Measurements from ENCODE around the gene DOCK3. TPM values are rescaled to one million over a fixed set of nuclear protein-coding genes. Genes with fewer than 3 reads are reported as not detected.

The DOCK3 gene
- polyA plus RNA-seq, 4 donors, result 0.13 to 0.34 TPM; not detected in 2

DNA sequence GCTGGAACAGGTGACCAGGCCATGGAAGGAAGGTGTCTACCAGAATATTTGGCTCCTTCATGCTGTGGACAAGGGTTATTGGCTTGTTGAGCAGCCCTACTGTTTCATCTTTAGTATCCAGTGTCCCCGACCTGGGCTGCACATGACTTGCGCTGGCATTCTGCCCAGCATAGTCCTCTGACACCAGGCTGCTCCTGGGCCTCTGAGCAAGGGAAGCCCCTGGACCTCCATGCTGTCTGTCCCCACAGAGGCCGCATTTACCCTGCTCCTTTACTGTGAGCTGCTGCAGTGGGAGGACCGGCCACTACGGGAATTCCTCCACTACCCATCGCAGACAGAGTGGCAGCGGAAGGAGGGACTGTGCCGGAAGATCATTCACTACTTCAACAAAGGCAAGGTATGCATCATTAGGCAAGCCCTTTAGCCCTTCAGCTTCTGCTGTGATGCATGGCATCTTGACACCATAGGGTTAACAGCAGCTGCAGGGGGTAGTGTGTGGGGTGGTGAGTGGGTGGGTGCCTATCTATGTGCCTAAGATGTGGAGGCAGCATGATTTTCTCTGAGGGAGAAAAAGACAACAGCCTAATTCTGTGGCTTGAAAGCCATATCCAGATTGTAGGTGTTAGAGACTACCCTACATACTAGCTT is 666.4 kb downstream of the DOCK3 start:
- no peaks in the 10 kb centered on the region for H3K36me3 ChIP-seq (ENCODE audit: control insufficient read depth in 3 of 3, insufficient read depth in 2 of 3, low read depth in 1 of 3, low read length in 3 of 3)
- no peaks in the 10 kb centered on the region for H3K4me1 ChIP-seq (ENCODE audit: control insufficient read depth in 3 of 3, insufficient read depth in 2 of 3, low read depth in 1 of 3, low read length in 2 of 3)
- DNase-seq, result no peak
- no peak overlapping the region for H3K4me3 ChIP-seq (ENCODE audit: low read depth in 1 of 3, low read length in 3 of 3)
- H3K27ac ChIP-seq (ENCODE audit: low read depth in 1 of 3, low read length in 2 of 3), result no peak overlapping the region
- FAIRE-seq, result no peak
- 88 to 90% (median 89%) methylated on average over 8 of the region's 8 CpGs for WGBS, 3 donors
- H3K9me3 ChIP-seq (ENCODE audit: control insufficient read depth in 2 of 2, insufficient read depth in 1 of 2, low read depth in 1 of 2, low read length in 1 of 2), result no peaks in the 10 kb centered on the region
- H3K27me3 ChIP-seq (ENCODE audit: control insufficient read depth in 3 of 3, insufficient read depth in 3 of 3, low read length in 3 of 3), result no peaks in the 10 kb centered on the region

DNA sequence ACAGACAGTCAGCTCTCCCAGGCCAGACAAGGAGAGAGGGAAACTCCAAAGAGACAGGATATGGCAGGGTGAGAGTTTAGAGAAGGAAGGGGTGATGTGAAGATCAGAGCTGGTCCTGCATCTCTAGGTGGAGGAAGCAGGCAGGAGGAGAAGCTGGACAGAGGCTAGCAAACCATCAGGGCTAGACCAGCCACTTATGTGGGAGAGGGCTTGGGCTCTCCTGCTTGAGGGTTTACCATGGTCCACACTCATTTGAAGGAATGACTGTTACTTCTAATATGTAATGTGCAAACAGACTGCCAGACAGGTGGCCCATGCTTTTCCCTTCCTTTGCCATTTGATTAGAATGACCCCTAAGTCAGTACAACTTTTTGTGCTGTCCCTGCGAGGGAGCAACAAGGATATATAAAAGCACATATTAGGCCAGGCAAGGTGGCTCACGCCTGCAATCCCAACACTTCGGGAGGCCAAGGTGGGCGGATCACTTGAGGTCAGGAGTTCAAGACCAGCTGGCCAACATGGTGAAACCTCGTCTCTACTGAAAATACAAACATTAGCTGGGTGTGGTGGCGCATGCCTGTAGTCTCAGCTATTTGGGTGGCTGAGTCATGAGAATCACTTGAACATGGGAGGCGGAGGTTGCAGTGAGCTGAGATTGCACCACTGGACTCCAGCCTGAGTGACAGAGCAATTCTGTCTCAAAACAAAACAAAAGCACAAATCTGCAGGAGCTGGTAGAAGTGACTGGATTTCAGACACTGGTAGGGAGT is 669.4 kb downstream of the DOCK3 start:
- Histone ChIP-seq H3K36me3 (ENCODE audit: control insufficient read depth in 3 of 3, insufficient read depth in 2 of 3, low read depth in 1 of 3, low read length in 3 of 3) (no peaks in the 10 kb centered on the region), H3K9me3 (ENCODE audit: control insufficient read depth in 2 of 2, insufficient read depth in 1 of 2, low read depth in 1 of 2, low read length in 1 of 2) (no peaks in the 10 kb centered on the region), H3K4me1 (ENCODE audit: control insufficient read depth in 3 of 3, insufficient read depth in 2 of 3, low read depth in 1 of 3, low read length in 2 of 3) (no peaks in the 10 kb centered on the region), H3K27me3 (ENCODE audit: control insufficient read depth in 3 of 3, insufficient read depth in 3 of 3, low read length in 3 of 3) (no peaks in the 10 kb centered on the region), H3K4me3 (ENCODE audit: low read depth in 1 of 3, low read length in 3 of 3) (no peak overlapping the region), H3K27ac (ENCODE audit: low read depth in 1 of 3, low read length in 2 of 3) (no peak overlapping the region)
- DNase-seq, result no peak
- WGBS, 3 donors, result 66 to 74% (median 71%) methylated on average over 7 of the region's 7 CpGs
- no peak for FAIRE-seq

DNA sequence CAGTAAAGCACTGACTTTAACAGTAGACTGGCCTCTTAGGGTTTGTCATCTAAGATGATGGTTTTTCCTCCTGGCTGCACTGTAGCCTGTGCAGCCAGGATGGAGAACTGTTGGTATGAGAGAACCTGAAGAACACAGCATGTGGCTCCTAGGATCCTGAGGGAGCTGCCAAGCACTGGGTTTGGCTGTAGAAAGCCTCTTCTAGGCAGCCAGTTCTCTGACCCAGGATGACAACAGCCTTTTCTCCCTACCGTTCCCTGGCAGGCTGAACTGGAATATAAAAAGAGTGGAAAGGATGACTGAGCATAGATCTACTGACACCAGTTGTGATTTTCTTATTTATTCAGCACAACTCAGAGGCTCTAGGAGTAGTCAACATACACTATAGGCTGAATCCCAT is 676.0 kb downstream of the DOCK3 start:
- H3K36me3 ChIP-seq (ENCODE audit: control insufficient read depth in 3 of 3, insufficient read depth in 2 of 3, low read depth in 1 of 3, low read length in 3 of 3), result no peaks in the 10 kb centered on the region
- H3K4me3 ChIP-seq (ENCODE audit: low read depth in 1 of 3, low read length in 3 of 3), result no peak overlapping the region
- H3K9me3 ChIP-seq (ENCODE audit: control insufficient read depth in 2 of 2, insufficient read depth in 1 of 2, low read depth in 1 of 2, low read length in 1 of 2), result no peaks in the 10 kb centered on the region
- H3K27ac ChIP-seq (ENCODE audit: low read depth in 1 of 3, low read length in 2 of 3), result no peak overlapping the region
- no peak for DNase-seq
- H3K27me3 ChIP-seq (ENCODE audit: control insufficient read depth in 3 of 3, insufficient read depth in 3 of 3, low read length in 3 of 3), result no peaks in the 10 kb centered on the region
- no peak for FAIRE-seq
- 89 to 100% (median 94%) methylated on average over 1 of the region's 1 CpG for WGBS, 3 donors
- no peaks in the 10 kb centered on the region for H3K4me1 ChIP-seq (ENCODE audit: control insufficient read depth in 3 of 3, insufficient read depth in 2 of 3, low read depth in 1 of 3, low read length in 2 of 3)

DNA sequence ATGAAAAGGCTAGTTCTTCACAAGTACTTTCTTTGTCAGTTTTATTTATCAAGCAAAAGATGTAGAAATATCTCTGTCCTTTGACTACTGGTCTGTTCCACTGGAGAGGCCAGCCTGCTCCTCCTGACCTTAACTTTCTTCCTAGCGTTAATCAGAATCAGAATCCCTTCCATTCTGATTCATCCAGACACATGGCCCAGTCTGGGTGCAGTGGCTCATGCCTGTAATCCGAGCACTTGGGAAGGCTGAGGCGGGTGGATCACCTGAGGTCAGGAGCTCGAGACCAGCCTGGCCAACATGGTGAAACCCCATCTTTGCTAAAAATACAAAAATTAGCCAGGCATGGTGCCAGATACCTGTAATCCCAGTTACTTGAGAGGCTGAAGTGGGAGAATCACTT is 678.4 kb downstream of the DOCK3 start:
- H3K4me1 ChIP-seq (ENCODE audit: control insufficient read depth in 3 of 3, insufficient read depth in 2 of 3, low read depth in 1 of 3, low read length in 2 of 3), result no peaks in the 10 kb centered on the region
- 86 to 93% (median 91%) methylated on average over 4 of the region's 4 CpGs for WGBS, 3 donors
- no peak for DNase-seq

DNA sequence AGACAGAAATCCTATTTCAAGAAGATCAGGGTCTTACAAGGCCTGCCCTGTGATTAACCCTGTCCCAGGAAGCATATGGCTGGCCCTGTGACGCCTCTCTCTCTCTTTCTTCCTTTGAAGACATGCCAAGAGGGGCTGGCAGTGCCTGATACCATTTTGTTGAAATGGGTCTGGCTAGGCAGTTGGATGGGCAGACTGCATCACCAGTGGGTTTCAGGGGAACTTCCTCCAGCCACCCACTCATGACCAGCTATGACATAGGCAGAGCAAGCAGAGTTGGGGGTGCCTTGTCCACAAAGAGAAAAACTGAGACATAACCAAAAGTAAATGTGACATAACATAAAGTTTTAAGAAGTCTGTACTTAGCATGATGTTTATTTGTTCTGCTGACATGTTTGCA is 679.0 kb downstream of the DOCK3 start:
- H3K4me3 ChIP-seq (ENCODE audit: low read depth in 1 of 3, low read length in 3 of 3), result no peak overlapping the region
- H3K9me3 ChIP-seq (ENCODE audit: control insufficient read depth in 2 of 2, insufficient read depth in 1 of 2, low read depth in 1 of 2, low read length in 1 of 2), result no peaks in the 10 kb centered on the region
- DNase-seq (no peak), FAIRE-seq (no peak)
- no peaks in the 10 kb centered on the region for H3K36me3 ChIP-seq (ENCODE audit: control insufficient read depth in 3 of 3, insufficient read depth in 2 of 3, low read depth in 1 of 3, low read length in 3 of 3)
- WGBS, 3 donors, result 60 to 80% (median 72%) methylated on average over 1 of the region's 1 CpG
- H3K27me3 ChIP-seq (ENCODE audit: control insufficient read depth in 3 of 3, insufficient read depth in 3 of 3, low read length in 3 of 3), result no peaks in the 10 kb centered on the region
- no peak overlapping the region for H3K27ac ChIP-seq (ENCODE audit: low read depth in 1 of 3, low read length in 2 of 3)
- no peaks in the 10 kb centered on the region for H3K4me1 ChIP-seq (ENCODE audit: control insufficient read depth in 3 of 3, insufficient read depth in 2 of 3, low read depth in 1 of 3, low read length in 2 of 3)

More for the DNA sequence above, 678.4 kb downstream of the DOCK3 start:
- no peak overlapping the region for H3K4me3 ChIP-seq (ENCODE audit: low read depth in 1 of 3, low read length in 3 of 3)
- no peaks in the 10 kb centered on the region for H3K36me3 ChIP-seq (ENCODE audit: control insufficient read depth in 3 of 3, insufficient read depth in 2 of 3, low read depth in 1 of 3, low read length in 3 of 3)
- no peaks in the 10 kb centered on the region for H3K9me3 ChIP-seq (ENCODE audit: control insufficient read depth in 2 of 2, insufficient read depth in 1 of 2, low read depth in 1 of 2, low read length in 1 of 2)
- H3K27ac ChIP-seq (ENCODE audit: low read depth in 1 of 3, low read length in 2 of 3), result no peak overlapping the region
- FAIRE-seq, result no peak
- H3K27me3 ChIP-seq (ENCODE audit: control insufficient read depth in 3 of 3, insufficient read depth in 3 of 3, low read length in 3 of 3), result no peaks in the 10 kb centered on the region

DNA sequence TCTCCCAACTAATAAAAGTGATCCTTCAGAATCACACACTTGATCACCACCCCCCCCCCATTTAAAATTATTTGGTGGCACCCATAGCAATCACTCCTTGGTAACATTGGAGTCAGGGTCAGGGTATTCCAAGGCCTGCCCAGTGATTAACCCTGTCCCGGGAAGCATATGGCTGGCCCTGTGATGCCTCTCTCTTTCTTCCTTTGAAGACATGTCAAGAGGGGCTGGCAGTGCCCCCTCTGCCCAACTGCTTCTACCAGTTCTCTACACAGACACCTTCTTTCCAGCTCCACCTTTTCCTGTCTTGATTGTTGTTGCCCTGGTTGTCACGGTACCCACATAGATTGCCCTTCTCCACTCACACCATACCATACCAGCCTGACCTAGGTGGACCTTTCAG is 679.4 kb downstream of the DOCK3 start:
- Histone ChIP-seq H3K27ac (ENCODE audit: low read depth in 1 of 3, low read length in 2 of 3) (no peak overlapping the region), H3K27me3 (ENCODE audit: control insufficient read depth in 3 of 3, insufficient read depth in 3 of 3, low read length in 3 of 3) (no peaks in the 10 kb centered on the region), H3K4me1 (ENCODE audit: control insufficient read depth in 3 of 3, insufficient read depth in 2 of 3, low read depth in 1 of 3, low read length in 2 of 3) (no peaks in the 10 kb centered on the region), H3K4me3 (ENCODE audit: low read depth in 1 of 3, low read length in 3 of 3) (no peak overlapping the region), H3K36me3 (ENCODE audit: control insufficient read depth in 3 of 3, insufficient read depth in 2 of 3, low read depth in 1 of 3, low read length in 3 of 3) (no peaks in the 10 kb centered on the region), H3K9me3 (ENCODE audit: control insufficient read depth in 2 of 2, insufficient read depth in 1 of 2, low read depth in 1 of 2, low read length in 1 of 2) (no peaks in the 10 kb centered on the region)
- WGBS, 3 donors, result 86 to 96% (median 86%) methylated on average over 2 of the region's 2 CpGs
- FAIRE-seq (no peak), DNase-seq (no peak)

DNA sequence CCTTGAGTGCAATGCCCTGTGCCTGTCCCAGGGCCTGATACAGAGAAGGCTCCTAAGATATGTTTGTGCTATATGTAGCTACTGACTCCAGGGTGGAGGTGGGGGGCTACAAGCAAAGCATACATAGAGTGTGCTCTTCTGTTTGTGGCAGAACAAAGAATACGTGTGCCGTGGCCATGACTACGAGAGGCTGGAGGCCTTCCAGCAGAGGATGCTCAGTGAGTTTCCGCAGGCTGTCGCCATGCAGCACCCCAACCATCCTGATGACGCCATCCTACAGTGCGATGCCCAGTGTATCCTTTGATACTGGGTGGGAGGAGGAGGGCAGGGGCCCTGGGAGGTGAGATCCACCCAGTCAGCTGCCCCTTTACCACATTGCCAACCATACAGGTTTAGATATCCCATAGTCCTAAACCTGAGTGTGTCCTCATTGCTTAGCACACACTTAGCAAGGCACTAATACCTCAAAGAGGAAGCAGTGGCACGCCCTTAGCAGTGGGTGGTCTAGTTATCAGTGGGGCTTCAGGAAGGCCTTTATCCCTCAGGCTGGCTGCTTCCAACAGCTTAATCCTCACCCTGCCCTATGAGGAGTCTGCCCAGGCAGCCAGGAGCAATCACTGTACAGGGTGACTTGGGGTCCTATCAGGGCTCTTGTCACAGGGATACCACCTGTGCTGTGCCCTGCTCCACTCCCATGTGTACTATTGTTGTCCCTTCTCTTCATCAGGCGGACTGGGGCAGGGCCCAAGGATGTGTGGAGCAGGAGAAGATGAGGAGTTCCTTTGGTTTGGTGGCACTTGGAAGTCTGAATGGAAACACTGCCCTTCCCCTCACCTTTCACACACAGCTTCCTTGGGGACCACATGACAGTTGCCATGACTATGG is 680.2 kb downstream of the DOCK3 start:
- no peaks in the 10 kb centered on the region for H3K9me3 ChIP-seq (ENCODE audit: control insufficient read depth in 2 of 2, insufficient read depth in 1 of 2, low read depth in 1 of 2, low read length in 1 of 2)
- H3K27me3 ChIP-seq (ENCODE audit: control insufficient read depth in 3 of 3, insufficient read depth in 3 of 3, low read length in 3 of 3), result no peaks in the 10 kb centered on the region
- DNase-seq (no peak), FAIRE-seq (no peak)
- 85 to 91% (median 87%) methylated on average over 9 of the region's 9 CpGs for WGBS, 3 donors
- H3K4me1 ChIP-seq (ENCODE audit: control insufficient read depth in 3 of 3, insufficient read depth in 2 of 3, low read depth in 1 of 3, low read length in 2 of 3), result no peaks in the 10 kb centered on the region
- no peak overlapping the region for H3K4me3 ChIP-seq (ENCODE audit: low read depth in 1 of 3, low read length in 3 of 3)
- no peaks in the 10 kb centered on the region for H3K36me3 ChIP-seq (ENCODE audit: control insufficient read depth in 3 of 3, insufficient read depth in 2 of 3, low read depth in 1 of 3, low read length in 3 of 3)
- no peak overlapping the region for H3K27ac ChIP-seq (ENCODE audit: low read depth in 1 of 3, low read length in 2 of 3)

DNA sequence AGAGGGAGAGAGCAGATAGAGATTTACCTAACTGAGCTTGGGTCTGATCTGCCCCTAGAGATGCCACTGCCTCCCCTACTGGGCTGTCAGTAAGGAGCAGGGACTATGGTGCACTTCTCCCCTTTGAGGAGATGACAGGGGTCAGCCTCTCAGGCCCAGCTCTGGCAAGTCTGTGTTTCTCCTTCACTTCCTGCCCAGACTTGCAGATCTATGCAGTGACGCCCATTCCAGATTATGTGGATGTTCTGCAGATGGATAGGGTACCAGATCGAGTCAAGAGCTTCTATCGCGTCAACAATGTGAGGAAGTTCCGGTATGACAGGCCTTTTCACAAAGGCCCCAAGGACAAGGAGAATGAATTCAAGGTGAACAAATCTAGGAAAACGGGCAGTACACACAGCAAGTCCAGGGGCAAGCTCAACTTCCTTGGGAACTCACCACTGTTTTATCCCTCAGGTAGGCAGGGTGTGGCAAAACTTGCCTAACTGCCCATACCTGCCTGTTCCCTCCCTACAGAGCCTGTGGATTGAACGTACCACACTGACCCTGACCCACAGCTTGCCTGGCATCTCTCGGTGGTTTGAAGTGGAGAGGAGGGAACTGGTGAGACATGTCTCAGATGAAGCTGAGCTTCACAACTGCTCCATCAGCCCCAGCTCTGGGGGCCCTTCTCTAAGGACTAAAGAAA is 681.3 kb downstream of the DOCK3 start:
- Histone ChIP-seq H3K27ac (ENCODE audit: low read depth in 1 of 3, low read length in 2 of 3) (no peak overlapping the region), H3K4me3 (ENCODE audit: low read depth in 1 of 3, low read length in 3 of 3) (no peak overlapping the region), H3K4me1 (ENCODE audit: control insufficient read depth in 3 of 3, insufficient read depth in 2 of 3, low read depth in 1 of 3, low read length in 2 of 3) (no peaks in the 10 kb centered on the region), H3K27me3 (ENCODE audit: control insufficient read depth in 3 of 3, insufficient read depth in 3 of 3, low read length in 3 of 3) (no peaks in the 10 kb centered on the region), H3K36me3 (ENCODE audit: control insufficient read depth in 3 of 3, insufficient read depth in 2 of 3, low read depth in 1 of 3, low read length in 3 of 3) (no peaks in the 10 kb centered on the region), H3K9me3 (ENCODE audit: control insufficient read depth in 2 of 2, insufficient read depth in 1 of 2, low read depth in 1 of 2, low read length in 1 of 2) (no peaks in the 10 kb centered on the region)
- 61 to 72% (median 66%) methylated on average over 8 of the region's 8 CpGs for WGBS, 3 donors
- no peak for FAIRE-seq
- DNase-seq, result no peak

All from small intestine (tissue), 7 donors.